ENCODE results near the gene WNT1. TPM values are rescaled to one million over a fixed set of nuclear protein-coding genes. Genes with fewer than 3 reads are reported as not detected.

WNT1 gene
- total and polyA plus RNA-seq, 9 of the 15 experiments (the other 6 are each of a cell fraction or from before 2014, with no cell fraction given) = not detected

DNA sequence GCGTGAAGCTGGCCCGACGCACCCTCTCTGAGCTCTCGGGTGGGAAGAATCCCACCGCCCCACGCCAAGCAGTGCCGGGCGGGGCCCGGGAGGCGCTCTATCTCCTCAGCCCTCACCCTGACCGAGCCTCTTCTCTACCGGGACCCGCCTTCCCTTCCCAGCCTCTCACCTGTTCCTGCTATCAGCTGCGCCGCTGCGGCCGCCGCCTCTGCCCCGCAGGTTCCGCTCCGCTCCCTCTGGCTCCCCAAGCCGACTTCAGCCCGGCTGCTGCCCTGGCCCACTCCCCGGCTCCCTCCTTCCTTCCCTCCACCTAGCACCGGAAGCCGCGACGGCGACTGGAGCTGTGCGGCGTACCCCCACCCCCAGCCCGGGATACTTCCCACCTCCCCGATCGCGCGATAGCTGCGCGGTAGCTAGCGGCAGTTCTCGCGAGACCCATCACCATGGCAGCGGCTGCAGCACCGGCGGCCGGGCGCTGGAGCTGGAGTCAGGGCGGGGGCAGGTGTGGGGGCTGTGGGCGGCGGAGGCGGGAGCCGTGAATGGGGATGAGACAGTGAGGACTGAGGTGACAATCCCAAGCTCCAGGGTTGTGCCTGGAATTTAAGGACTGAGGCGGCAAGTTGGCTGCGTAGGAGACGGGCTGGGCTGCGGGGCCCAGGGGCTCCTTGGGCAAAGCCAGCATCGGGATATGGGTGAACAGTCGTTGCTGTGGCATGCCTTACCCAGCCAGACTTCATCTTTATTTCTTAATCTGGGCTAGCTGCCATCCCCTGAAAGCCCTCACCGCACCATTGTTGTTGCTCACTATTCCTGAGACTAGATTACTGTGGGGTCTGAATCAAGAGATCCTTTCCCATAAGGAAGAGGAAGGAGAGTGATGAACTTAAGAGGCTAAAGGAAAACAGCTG lies 20.7 kb upstream of the WNT1 start, which contains the start of gene ARF3 (continued):
- TF ChIP-seq KHSRP (IDR thresholded peaks at IDR 0.05) (no peak), ZNF217 (CRISPR knock-in tag; IDR thresholded peaks at IDR 0.05) (no peak), ZFPM2 (CRISPR knock-in tag; IDR thresholded peaks at IDR 0.05) (no peak), RBBP5 (IDR thresholded peaks at IDR 0.05; ENCODE audit: borderline replicate concordance, insufficient read depth, low read length, poor library complexity, severe bottlenecking) (peak; percentile 73), ZNF184 (CRISPR knock-in tag; IDR thresholded peaks at IDR 0.05) (no peak), ESRRB (CRISPR knock-in tag; IDR thresholded peaks at IDR 0.05; ENCODE audit: borderline replicate concordance) (no peak), CCNT2 (IDR thresholded peaks at IDR 0.05; ENCODE audit: borderline replicate concordance, extremely low read depth, insufficient read length, low read depth, low read length) (peak; percentile 44), MAFF (IDR thresholded peaks at IDR 0.05; ENCODE audit: low read length) (peak; percentile 80; the same call in 1 of the 2 replicates), ZNF431 (CRISPR knock-in tag; IDR thresholded peaks at IDR 0.05) (no peak), ELF2 (CRISPR knock-in tag; IDR thresholded peaks at IDR 0.05) (0 out of 2 replicates have a peak, but pooled peaks have one; percentile 60), BRD4 (IDR thresholded peaks at IDR 0.05) (no peak), HOMEZ (CRISPR knock-in tag; IDR thresholded peaks at IDR 0.05) (no peak), CHD2 (IDR thresholded peaks at IDR 0.05; ENCODE audit: low read depth, low read length) (peak; percentile 100), FOS (IDR thresholded peaks at IDR 0.05; ENCODE audit: extremely low read depth, insufficient read length) (no peak), MTA3 (IDR thresholded peaks at IDR 0.05; ENCODE audit: borderline replicate concordance) (peak; percentile 7; the same call in 1 of the 2 replicates)
- TF ChIP-seq, protein P1, sequence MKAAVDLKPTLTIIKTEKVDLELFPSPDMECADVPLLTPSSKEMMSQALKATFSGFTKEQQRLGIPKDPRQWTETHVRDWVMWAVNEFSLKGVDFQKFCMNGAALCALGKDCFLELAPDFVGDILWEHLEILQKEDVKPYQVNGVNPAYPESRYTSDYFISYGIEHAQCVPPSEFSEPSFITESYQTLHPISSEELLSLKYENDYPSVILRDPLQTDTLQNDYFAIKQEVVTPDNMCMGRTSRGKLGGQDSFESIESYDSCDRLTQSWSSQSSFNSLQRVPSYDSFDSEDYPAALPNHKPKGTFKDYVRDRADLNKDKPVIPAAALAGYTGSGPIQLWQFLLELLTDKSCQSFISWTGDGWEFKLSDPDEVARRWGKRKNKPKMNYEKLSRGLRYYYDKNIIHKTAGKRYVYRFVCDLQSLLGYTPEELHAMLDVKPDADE (conservative IDR thresholded peaks at IDR 0.05; ENCODE audit: control insufficient read depth, low read depth, low read length) = no peak
- TF ChIP-seq, protein P2, sequence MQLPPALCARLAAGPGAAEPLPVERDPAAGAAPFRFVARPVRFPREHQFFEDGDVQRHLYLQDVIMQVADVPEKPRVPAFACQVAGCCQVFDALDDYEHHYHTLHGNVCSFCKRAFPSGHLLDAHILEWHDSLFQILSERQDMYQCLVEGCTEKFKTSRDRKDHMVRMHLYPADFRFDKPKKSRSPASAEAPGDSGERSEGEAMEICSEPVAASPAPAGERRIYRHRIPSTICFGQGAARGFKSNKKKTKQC (CRISPR knock-in tag; IDR thresholded peaks at IDR 0.05) = 0 out of 2 replicates have a peak, but pooled peaks have one; percentile 60
- TF ChIP-seq, protein P3, sequence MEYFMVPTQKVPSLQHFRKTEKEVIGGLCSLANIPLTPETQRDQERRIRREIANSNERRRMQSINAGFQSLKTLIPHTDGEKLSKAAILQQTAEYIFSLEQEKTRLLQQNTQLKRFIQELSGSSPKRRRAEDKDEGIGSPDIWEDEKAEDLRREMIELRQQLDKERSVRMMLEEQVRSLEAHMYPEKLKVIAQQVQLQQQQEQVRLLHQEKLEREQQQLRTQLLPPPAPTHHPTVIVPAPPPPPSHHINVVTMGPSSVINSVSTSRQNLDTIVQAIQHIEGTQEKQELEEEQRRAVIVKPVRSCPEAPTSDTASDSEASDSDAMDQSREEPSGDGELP (CRISPR knock-in tag; IDR thresholded peaks at IDR 0.05; ENCODE audit: borderline replicate concordance) = peak; percentile 88
- TF ChIP-seq, protein P4, sequence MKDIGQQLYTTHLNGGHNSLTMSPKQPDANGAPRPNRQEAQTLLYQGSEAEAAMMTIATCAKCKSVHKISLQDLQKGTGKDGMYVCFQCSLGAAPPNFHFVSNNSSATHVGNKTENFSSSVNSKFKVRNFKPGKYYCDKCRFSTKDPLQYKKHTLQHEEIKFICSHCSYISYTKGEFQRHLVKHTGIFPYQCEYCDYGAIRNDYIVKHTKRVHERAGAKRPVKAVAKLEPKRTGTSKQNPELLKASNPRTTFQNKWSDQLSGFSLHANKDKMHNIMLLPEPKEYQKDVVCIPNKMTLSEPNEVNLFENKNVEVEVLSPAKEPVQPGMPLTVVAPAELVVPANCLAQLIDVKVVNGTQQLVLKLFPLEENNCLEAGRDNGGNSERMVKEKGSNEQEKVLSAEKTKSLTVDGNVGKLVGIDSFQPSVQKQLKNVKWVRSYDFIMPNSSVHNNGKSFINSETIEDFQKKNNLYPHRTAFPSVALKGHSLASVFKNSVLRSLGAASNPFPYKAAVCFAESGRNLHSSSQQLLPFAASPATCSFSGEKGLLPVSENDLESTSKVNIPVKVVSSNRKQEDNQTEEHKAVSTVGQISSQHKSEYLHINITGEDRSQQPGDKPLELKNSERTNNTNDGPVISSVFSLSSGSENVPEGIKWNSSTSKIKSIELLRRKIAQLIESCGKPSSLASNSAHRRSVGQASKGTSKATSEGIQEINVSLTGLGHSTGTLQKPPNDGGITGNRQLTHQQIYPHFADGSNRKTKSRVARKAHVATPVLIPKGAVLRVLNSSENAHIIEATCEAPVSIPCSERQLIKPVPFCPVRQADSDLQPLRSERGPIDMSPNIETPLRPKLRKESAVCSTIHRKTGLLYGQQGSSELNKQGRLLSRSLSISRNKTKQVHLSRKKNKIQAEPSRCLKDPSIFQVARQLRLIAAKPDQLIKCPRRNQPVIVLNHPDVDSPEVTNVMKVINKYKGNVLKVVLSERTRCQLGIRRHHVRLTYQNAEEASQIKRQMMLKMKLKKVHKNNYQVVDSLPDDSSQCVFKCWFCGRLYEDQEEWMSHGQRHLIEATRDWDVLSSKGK (CRISPR knock-in tag; IDR thresholded peaks at IDR 0.05) = no peak

Data from K562 (cell line).